PFSK-1 (cell line): ENCODE data around the gene SLC38A5.

Source experiments
- FOXP2 ChIP-seq: optimal IDR thresholded peaks from 2 replicates; pipeline ENCODE3; 2011; ENCODE audit warnings: borderline replicate concordance, control low read depth, inconsistent platforms; ENCODE audit not compliant: insufficient read depth; ENCODE audit errors: extremely low read length, extremely low read depth
- POLR2AphosphoS5 ChIP-seq: IDR thresholded peaks from 2 replicates; pipeline ENCODE4 v1.6.1; 2012; ENCODE audit warnings: low read depth, mild to moderate bottlenecking, control low read depth, low read length, moderate library complexity
- SIN3A ChIP-seq: IDR thresholded peaks from 2 replicates; pipeline ENCODE4 v1.6.1; 2012; ENCODE audit warnings: mild to moderate bottlenecking, low read length, moderate library complexity, borderline replicate concordance; ENCODE audit not compliant: insufficient read depth
- TAF1 ChIP-seq: IDR thresholded peaks from 2 replicates; pipeline ENCODE4 v1.6.1; 2012; ENCODE audit warnings: low read length, control low read depth, borderline replicate concordance; ENCODE audit not compliant: insufficient read depth
- TF ChIP-seq, protein P1 (sequence below), 2 experiments: IDR thresholded peaks; 2 replicates each; pipeline versions ENCODE4 v1.6.1 to v1.8.0; 2011 to 2012; ENCODE audit warnings: low read depth in 2 of 2, low read length in 2 of 2, control low read depth in 1 of 2, inconsistent platforms in 1 of 2, mild to moderate bottlenecking in 1 of 2, moderate library complexity in 1 of 2; ENCODE audit not compliant: insufficient read depth in 1 of 2

SLC38A5 gene

DNA sequence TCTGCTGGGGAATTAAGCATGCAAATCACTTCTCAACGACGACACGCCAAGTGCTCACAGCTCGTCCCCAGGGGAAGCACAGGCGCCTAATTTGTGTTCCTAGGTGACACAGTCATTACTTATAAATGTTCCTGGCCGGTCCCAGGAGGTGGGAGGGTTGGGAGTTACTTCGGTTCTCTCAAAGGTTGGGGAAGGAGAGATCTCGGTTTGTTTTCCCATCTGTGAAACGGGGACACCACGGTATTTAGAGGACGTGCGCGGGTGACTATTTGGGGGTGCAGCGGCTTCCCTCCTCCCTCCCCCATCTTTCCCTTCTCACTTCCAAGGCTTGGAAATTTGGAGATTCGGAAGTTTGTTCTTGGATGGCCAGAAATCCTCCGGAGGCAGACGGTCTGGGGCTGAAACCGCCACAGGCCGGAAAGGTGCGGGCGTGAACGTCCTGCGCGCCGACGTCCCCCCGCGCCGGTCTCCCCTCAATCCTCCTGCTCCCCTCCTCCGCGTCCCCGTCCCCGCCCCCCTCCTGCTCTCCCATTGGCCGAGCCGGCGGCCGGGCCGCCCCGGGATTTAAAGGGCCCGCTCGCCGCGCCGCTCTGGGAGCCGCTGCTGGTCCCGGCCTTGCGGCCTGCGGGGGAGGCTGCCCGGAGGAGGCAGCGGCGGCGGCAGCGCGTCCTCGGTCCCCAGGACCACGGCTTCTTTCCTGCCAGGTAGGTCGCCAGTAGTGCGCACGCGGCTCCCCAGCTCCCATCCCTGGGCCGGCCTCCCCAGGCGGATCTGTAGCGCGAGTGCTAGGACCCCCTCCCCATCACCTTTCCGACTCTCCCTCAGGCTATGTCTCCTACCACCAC is 38.6 kb upstream of the SLC38A5 start, which contains the start of gene PORCN:
TSS of gene PORCN (plus strand) at position 593 of the 845 bp plus-strand sequence. CDS start 829 bp downstream, outside the sequence.
- TF ChIP-seq FOXP2: no peak
- TF ChIP-seq POLR2AphosphoS5: peak; percentile 61

DNA sequence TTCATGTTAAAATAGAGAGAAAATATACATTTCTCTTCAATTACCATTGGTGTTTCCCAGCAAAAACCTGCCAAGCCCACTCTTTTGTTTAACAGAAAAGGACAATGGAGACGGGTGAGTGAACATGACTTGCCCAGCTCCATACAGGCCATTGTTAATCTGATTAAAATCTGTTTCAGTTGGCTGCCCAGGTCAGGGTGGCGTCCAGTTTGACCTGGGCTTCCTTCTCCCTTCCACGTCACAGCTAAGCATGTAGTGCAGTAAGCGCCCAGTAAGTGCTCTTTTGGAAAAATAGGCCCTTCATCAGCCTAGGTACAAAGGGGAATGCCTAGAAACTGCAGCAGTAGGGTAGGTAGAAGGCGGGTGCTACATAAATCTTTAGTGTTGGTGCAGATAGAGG is 37.2 kb upstream of the SLC38A5 start:
- no peak for TF ChIP-seq TAF1
- TF ChIP-seq POLR2AphosphoS5: no peak
- TF ChIP-seq FOXP2: no peak
- TF ChIP-seq, protein P1, sequence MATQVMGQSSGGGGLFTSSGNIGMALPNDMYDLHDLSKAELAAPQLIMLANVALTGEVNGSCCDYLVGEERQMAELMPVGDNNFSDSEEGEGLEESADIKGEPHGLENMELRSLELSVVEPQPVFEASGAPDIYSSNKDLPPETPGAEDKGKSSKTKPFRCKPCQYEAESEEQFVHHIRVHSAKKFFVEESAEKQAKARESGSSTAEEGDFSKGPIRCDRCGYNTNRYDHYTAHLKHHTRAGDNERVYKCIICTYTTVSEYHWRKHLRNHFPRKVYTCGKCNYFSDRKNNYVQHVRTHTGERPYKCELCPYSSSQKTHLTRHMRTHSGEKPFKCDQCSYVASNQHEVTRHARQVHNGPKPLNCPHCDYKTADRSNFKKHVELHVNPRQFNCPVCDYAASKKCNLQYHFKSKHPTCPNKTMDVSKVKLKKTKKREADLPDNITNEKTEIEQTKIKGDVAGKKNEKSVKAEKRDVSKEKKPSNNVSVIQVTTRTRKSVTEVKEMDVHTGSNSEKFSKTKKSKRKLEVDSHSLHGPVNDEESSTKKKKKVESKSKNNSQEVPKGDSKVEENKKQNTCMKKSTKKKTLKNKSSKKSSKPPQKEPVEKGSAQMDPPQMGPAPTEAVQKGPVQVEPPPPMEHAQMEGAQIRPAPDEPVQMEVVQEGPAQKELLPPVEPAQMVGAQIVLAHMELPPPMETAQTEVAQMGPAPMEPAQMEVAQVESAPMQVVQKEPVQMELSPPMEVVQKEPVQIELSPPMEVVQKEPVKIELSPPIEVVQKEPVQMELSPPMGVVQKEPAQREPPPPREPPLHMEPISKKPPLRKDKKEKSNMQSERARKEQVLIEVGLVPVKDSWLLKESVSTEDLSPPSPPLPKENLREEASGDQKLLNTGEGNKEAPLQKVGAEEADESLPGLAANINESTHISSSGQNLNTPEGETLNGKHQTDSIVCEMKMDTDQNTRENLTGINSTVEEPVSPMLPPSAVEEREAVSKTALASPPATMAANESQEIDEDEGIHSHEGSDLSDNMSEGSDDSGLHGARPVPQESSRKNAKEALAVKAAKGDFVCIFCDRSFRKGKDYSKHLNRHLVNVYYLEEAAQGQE (IDR thresholded peaks at IDR 0.05; ENCODE audit: insufficient read depth in 1 of 2, low read depth in 2 of 2, low read length in 2 of 2): no peak
- TF ChIP-seq SIN3A: no peak

DNA sequence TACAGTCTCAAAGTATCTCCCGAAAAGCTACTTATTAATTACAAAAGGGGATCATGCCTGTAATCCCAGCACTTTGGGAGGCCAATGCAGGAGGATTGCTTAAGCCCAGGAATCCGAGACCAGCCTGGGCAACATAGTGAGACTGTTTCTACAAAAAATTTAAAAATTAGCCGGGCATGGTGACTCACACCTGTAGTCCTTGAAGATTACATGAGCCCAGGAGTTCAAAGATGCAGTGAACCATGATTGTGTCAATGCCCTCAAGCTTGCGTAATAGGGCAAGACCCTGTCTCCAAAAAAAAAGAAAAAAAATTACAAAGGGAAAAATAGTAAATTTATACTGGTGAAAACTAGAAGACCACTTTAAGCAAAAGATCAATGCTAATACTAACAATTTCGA is 35.4 kb upstream of the SLC38A5 start:
- TF ChIP-seq FOXP2 (no peak), POLR2AphosphoS5 (no peak), SIN3A (no peak), TAF1 (no peak)
- TF ChIP-seq, protein P1 (IDR thresholded peaks at IDR 0.05; ENCODE audit: insufficient read depth in 1 of 2, low read depth in 2 of 2, low read length in 2 of 2): no peak

DNA sequence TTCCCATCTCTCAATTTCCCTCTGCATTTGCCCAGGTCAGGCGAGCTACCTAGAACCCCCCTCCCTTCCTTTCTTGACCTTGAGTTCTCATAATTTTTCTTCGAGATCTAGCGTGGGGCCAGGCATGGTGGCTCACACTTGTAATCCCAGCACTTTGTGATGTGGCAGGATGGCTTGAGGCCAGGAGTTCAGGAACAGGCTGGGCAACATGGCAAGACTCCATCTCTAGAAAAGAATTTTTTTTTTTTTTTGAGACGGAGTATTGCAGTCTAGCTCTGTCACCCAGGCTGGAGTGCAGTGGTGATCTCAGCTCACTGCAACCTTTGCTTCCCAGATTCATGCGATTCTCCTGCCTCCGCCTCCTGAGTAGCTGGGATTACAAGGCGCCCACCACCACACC is 34.2 kb upstream of the SLC38A5 start:
- TF ChIP-seq SIN3A (no peak), POLR2AphosphoS5 (no peak), TAF1 (no peak), FOXP2 (no peak)
- TF ChIP-seq, protein P1 (IDR thresholded peaks at IDR 0.05; ENCODE audit: insufficient read depth in 1 of 2, low read depth in 2 of 2, low read length in 2 of 2): no peak

DNA sequence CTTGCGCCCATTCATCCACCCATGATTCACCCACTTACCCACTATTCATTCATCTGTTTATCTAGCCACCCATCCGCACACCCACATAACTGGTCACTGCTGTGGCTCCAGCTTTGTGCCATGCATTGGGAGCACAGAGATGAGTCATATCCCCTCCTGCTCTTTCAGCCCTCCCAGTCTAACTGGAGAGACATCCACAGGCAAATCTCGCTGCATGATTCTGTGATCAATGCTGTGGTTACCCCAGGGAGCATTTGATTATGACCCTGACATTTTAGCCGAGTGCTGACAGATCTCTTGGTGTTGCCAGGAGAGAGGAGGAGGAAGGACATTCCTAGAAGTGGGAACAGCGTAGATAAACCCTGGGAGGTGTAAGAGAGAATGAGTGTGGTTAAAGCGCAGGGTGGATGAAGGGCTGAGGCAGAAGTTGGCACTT is 28.3 kb upstream of the SLC38A5 start:
- TF ChIP-seq, protein P1 (IDR thresholded peaks at IDR 0.05; ENCODE audit: insufficient read depth in 1 of 2, low read depth in 2 of 2, low read length in 2 of 2): no peak
- TF ChIP-seq FOXP2 (no peak), TAF1 (no peak), SIN3A (no peak), POLR2AphosphoS5 (no peak)
